WI38 (cell line): ENCODE measurements around the gene TNFRSF25.

Experiments used
- H3K4me3 ChIP-seq: 2 replicates; pipeline ENCODE4 v1.5.1; 2011; ENCODE audit warnings: low read depth, mild to moderate bottlenecking, control low read depth, low read length
- TF ChIP-seq, protein P1 (sequence below): IDR thresholded peaks from 2 replicates; pipeline ENCODE4 v1.5.1; 2012; ENCODE audit warnings: low read depth, mild to moderate bottlenecking, control low read depth, low read length

The TNFRSF25 gene

DNA sequence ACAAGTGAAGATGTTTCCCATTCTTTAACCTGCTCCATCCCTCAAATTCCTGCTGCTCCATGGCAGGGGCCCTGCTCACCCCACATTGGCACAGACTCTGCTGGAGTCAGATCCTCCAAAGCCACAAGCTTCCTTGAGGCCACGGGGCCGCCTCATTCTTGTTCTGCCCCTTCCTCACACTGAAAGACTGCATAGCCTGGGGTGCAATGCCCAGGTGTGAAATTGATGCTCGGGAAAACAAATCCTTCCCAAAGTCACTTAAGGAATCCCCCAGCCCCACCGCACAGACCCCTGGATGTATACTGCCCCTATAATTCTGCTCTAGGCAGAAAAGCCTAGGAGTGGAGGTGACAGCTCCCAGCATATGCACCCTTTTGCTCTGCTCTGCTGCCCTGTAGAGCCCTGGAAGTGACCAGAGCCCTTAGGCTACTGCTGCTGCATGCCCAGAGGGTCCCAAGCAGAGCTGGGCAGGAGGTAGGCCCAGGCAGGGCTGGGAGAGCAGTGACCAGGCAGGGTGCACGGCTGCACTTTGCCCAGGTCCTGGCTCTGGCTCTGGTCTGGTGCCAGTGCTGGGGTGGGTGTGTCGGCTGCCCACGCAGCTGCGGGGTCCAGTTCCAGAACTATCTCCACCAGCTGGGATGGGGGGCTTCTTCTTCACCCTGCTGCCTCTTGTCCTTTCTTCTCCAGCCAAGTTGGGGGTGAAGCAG, 47.9 kb downstream of the TNFRSF25 start:
- TF ChIP-seq, protein P1, sequence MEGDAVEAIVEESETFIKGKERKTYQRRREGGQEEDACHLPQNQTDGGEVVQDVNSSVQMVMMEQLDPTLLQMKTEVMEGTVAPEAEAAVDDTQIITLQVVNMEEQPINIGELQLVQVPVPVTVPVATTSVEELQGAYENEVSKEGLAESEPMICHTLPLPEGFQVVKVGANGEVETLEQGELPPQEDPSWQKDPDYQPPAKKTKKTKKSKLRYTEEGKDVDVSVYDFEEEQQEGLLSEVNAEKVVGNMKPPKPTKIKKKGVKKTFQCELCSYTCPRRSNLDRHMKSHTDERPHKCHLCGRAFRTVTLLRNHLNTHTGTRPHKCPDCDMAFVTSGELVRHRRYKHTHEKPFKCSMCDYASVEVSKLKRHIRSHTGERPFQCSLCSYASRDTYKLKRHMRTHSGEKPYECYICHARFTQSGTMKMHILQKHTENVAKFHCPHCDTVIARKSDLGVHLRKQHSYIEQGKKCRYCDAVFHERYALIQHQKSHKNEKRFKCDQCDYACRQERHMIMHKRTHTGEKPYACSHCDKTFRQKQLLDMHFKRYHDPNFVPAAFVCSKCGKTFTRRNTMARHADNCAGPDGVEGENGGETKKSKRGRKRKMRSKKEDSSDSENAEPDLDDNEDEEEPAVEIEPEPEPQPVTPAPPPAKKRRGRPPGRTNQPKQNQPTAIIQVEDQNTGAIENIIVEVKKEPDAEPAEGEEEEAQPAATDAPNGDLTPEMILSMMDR = no peak
- no peak overlapping the region for H3K4me3 ChIP-seq

DNA sequence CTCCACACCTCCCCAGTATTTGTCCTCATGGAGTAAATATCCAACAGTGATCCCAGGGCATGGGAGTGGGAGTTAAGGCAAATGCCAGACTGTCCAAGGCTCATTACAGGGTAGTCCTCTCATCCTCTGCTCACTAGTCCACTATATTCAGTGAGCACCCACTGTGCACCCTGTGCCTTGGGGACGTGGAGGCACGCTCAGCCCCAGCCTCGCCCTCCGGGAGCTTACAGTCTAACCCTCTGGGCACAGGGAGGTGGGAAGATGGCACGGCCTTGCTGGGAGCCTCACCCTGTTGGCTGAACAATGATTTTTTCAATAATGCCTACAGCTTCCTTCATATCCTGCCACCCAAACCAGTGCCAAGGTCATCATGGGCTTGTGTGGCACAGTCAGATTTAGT, 49.1 kb downstream of the TNFRSF25 start:
- TF ChIP-seq, protein P1 = no peak
- no peak overlapping the region for H3K4me3 ChIP-seq

DNA sequence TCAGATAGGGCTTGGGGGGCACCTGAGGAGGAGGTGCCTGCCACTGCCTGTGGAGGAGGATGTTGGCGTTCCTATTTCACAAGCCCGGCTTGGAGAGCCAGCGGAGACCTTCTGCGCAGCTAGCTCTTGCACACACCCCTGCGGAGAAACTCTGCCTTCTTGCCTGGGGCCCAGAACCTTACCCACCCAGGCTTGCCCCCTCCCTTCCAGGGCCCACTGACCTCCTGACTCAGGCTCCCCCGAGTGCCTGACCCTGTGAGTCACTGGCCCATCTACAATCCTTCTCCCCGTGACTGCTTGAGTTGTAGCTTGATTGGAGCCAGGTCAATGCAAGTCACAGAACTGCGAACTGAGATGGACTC, 49.7 kb downstream of the TNFRSF25 start:
- TF ChIP-seq, protein P1 = no peak

DNA sequence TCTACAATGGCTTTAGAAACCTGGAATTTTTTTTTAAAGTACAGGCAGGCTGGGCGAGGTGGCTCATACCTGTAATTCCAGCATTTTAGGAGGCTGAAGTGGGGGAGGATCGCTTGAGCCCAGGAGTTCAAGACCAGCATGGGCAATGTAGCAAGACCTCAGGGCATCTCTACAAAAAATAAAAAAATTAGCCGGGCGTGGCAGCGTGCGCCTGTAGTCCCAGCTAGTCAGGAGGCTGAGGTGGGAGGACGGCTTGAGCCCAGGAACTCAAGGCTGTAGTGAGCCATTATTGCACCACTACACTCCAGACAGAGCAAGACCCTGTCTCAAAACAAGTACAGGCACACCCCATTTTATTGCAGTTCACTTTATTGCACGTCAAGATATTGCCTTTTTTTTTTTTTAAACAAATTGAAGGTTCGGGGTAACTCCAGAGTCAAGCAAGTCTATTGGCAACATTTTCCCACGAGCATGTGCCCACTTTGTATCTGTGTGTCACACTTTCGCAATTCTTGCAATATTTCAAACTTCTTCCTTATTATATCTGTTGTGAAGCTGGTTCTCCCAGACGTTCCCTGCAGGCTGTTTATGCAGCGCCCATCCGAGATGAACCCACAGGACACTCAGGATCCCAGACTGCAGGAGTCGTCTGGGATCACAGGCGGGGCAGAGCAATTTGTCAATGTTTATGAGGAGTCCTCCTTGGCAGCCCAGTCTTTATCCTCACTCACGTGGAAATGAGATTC, 50.9 kb downstream of the TNFRSF25 start:
- TF ChIP-seq, protein P1 = no peak
- no peak overlapping the region for H3K4me3 ChIP-seq

More for the DNA sequence above, 49.7 kb downstream of the TNFRSF25 start:
- no peak overlapping the region for H3K4me3 ChIP-seq

DNA sequence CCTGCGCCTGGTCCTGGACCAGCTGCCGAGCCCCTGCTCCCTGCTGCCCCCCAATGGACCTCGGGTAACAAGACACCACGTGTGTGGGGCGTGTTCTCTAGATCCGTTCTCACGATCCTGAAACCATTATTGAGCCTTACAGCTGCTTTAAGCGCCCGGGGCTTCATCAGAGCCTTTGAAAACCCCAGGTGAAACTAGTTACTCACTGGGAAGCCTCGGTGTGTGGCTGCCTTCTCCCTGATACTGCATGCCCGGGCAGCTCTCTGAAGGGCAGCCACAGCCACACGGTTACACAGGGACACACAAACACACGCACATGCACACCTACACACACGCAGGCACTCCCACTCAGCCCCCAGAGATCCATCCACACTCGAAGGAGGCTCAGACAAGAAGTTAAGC, 51.5 kb downstream of the TNFRSF25 start:
- TF ChIP-seq, protein P1 = peak; percentile 71
- no peak overlapping the region for H3K4me3 ChIP-seq

DNA sequence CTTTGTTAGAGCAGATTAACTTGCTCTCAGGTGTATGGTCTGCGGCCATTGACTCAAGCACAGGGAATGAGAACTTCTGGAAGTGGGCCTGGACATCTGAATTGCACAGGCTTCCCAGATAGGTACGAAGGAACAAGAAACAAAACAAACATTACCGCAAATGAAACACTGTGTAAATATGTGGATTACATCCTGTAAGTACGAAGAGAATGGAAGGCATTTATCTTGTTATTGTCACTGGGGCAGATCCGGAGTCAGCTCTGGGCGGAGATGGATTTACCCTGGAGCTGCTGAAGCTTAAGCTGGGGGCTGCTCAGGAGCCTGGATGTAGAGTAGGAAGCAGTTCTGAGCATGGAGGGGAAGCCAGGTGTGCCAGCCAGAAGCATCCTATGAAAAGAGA, 53.1 kb downstream of the TNFRSF25 start:
- H3K4me3 ChIP-seq = no peak overlapping the region
- TF ChIP-seq, protein P1 = no peak
